ENCODE results near the gene DOCK2. TPM values are rescaled to one million over a fixed set of nuclear protein-coding genes. Genes with fewer than 3 reads are reported as not detected.

DOCK2 gene
- total RNA-seq, 4 donors from 2014 or later = 2.0 to 17.4 (median 7.5) TPM

GRCh38 chr5:169735913-169736312 is 98.8 kb downstream of the DOCK2 start:
- Histone ChIP-seq H3K4me1 (no peaks in the 10 kb centered on the region), H3K4me3 (no peak overlapping the region), H3K36me3 (no peaks in the 10 kb centered on the region), H3K27ac (no peak overlapping the region), H3K27me3 (no peaks in the 10 kb centered on the region), H3K9me3 (no peaks in the 10 kb centered on the region)
- DNase-seq = no peak
- intact Hi-C loops (cut with DNase I; ENCODE audit: low total_unique reads) = no loop called here
- TF ChIP-seq POLR2A (IDR thresholded peaks at IDR 0.05) = no peak
- no peak for TF ChIP-seq CTCF (IDR thresholded peaks at IDR 0.05)

GRCh38 chr5:169736653-169737052 is 99.6 kb downstream of the DOCK2 start:
- no peak overlapping the region for H3K27ac ChIP-seq
- TF ChIP-seq CTCF (IDR thresholded peaks at IDR 0.05) (no peak), POLR2A (IDR thresholded peaks at IDR 0.05) (no peak)
- no peaks in the 10 kb centered on the region for H3K27me3 ChIP-seq
- DNase-seq = no peak
- no peaks in the 10 kb centered on the region for H3K9me3 ChIP-seq
- no peaks in the 10 kb centered on the region for H3K4me1 ChIP-seq
- intact Hi-C loops (cut with DNase I; ENCODE audit: low total_unique reads) = no loop called here
- H3K4me3 ChIP-seq = no peak overlapping the region
- no peaks in the 10 kb centered on the region for H3K36me3 ChIP-seq

GRCh38 chr5:169740435-169740834 is 103.4 kb downstream of the DOCK2 start:
- intact Hi-C loops (cut with DNase I; ENCODE audit: low total_unique reads) = no loop called here
- Histone ChIP-seq H3K27me3 (no peaks in the 10 kb centered on the region), H3K4me3 (no peak overlapping the region), H3K27ac (no peak overlapping the region), H3K9me3 (no peaks in the 10 kb centered on the region), H3K36me3 (no peaks in the 10 kb centered on the region), H3K4me1 (no peaks in the 10 kb centered on the region)
- no peak for DNase-seq
- no peak for TF ChIP-seq CTCF (IDR thresholded peaks at IDR 0.05)
- no peak for TF ChIP-seq POLR2A (IDR thresholded peaks at IDR 0.05)

- Histone ChIP-seq H3K36me3 (no peaks in the 10 kb centered on the region), H3K27ac (no peak overlapping the region), H3K4me1 (no peaks in the 10 kb centered on the region), H3K4me3 (no peak overlapping the region), H3K9me3 (no peaks in the 10 kb centered on the region), H3K27me3 (no peaks in the 10 kb centered on the region)
- no peak for DNase-seq
- intact Hi-C loops (cut with DNase I; ENCODE audit: low total_unique reads) = no loop called here
- TF ChIP-seq POLR2A (IDR thresholded peaks at IDR 0.05) (no peak), CTCF (IDR thresholded peaks at IDR 0.05) (no peak)
Observed at GRCh38 chr5:169742771-169743296, 105.8 kb downstream of the DOCK2 start.

- no peak for DNase-seq
- Histone ChIP-seq H3K9me3 (no peaks in the 10 kb centered on the region), H3K4me3 (no peak overlapping the region), H3K27ac (no peak overlapping the region), H3K4me1 (no peaks in the 10 kb centered on the region), H3K27me3 (no peaks in the 10 kb centered on the region), H3K36me3 (no peaks in the 10 kb centered on the region)
- intact Hi-C loops (cut with DNase I; ENCODE audit: low total_unique reads) = no loop called here
- no peak for TF ChIP-seq POLR2A (IDR thresholded peaks at IDR 0.05)
- TF ChIP-seq CTCF (IDR thresholded peaks at IDR 0.05) = no peak
Observed at GRCh38 chr5:169744336-169744735, 107.3 kb downstream of the DOCK2 start.

Measured in uterus (tissue), 4 donors.